HG03520 (cell line): ENCODE results near the gene UGT1A10.

Source experiments
- ATAC-seq: cut with Tn5 transposase; IDR thresholded peaks from one replicate; pipeline ENCODE4 v1.9.1; 2021; ENCODE audit warnings: mild to moderate bottlenecking, moderate library complexity; ENCODE audit not compliant: unreplicated experiment

Gene UGT1A10

DNA sequence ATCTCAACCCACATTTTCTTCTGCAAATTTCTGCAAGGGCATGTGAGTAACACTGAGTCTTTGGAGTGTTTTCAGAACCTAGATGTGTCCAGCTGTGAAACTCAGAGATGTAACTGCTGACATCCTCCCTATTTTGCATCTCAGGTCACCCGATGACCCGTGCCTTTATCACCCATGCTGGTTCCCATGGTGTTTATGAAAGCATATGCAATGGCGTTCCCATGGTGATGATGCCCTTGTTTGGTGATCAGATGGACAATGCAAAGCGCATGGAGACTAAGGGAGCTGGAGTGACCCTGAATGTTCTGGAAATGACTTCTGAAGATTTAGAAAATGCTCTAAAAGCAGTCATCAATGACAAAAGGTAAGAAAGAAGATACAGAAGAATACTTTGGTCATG lies 131.8 kb downstream of the UGT1A10 start:
- no peak for ATAC-seq

DNA sequence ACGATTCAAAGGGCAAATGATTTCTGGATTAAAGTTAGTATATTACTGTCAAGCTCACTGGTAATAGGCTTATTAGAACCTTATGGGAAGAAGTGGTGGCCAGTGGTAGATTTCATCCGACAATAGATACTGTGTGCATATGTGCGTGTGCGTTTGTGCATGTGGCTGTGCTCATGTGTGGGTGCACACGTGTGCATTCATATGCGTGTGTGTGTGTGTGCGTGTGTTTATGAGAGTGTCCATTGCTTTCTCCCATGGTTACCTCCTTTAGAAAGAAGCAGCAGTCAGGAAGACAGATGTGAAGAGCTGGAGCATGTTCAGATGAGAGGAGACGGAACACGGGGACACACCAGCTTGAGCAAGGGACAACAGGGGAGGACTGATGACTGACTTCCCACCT lies 133.0 kb downstream of the UGT1A10 start:
- no peak for ATAC-seq

DNA sequence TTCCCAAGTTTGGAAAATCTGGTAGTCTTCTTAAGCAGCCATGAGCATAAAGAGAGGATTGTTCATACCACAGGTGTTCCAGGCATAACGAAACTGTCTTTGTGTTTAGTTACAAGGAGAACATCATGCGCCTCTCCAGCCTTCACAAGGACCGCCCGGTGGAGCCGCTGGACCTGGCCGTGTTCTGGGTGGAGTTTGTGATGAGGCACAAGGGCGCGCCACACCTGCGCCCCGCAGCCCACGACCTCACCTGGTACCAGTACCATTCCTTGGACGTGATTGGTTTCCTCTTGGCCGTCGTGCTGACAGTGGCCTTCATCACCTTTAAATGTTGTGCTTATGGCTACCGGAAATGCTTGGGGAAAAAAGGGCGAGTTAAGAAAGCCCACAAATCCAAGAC lies 135.9 kb downstream of the UGT1A10 start:
- ATAC-seq = no peak

DNA sequence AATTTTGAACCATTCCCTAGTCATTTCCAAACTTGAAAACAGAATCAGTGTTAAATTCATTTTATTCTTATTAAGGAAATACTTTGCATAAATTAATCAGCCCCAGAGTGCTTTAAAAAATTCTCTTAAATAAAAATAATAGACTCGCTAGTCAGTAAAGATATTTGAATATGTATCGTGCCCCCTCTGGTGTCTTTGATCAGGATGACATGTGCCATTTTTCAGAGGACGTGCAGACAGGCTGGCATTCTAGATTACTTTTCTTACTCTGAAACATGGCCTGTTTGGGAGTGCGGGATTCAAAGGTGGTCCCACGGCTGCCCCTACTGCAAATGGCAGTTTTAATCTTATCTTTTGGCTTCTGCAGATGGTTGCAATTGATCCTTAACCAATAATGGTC lies 136.3 kb downstream of the UGT1A10 start:
- no peak for ATAC-seq

DNA sequence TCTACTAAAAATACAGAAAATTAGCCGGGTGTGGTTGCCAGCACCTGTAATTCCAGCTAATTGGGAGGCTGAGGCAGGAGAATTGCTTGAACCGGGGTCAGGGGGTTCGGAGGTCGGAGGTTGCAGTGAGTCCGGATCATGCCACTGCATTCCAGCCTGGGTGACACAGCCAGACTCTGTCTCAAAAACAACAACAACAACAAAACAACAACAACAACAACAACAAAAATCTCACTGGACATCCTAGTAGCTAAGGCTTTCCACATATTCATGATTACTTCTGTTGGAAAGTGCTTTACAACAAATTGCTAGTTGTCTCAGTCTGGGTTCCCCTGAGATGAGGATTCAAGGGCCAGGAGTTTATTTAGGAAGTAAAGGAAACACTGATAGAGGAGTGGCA lies 137.6 kb downstream of the UGT1A10 start:
- no peak for ATAC-seq

DNA sequence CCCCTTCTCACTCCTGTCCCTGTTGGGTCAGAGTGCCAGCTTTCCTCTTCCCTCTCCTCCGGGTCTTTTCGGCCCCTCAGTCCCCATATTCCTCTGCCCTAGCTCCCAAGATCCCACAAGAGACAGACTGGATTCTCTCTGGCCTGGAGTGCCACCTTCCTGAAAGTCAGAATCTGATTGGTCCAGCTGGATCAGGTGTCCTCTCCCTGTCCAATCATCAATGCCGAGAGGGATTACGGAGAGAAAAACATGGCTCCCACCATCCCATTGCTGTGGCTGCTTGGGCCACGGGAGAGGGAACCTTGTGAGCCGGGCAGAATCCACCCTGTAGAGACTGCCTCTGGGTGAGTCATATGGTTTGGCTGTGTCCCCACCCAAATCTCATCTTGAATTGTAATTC lies 139.2 kb downstream of the UGT1A10 start:
- ATAC-seq = no peak

DNA sequence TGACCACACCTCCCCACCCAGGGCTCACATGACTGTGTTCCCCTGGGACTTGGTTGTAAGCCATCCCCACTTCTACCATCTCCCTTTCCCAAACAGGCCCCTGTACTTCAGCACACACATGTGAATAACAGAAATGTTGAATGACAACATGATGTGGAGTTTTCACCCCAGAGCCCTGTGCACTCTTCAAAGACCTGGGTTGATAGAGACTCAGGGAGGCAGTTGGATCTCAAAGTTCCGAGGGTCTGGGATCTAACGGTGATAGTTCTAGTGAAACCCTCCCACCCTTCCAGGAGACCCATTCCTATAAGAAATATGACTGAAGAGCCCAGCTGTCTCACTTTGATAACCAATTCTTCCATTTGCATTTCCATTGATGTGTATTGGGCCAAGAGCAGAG lies 141.8 kb downstream of the UGT1A10 start, which contains the start of gene MROH2A:
TSS of gene MROH2A (plus strand) at position 301 of the 400 bp plus-strand sequence. CDS start 1,029 bp downstream, outside the sequence.
- no peak for ATAC-seq

DNA sequence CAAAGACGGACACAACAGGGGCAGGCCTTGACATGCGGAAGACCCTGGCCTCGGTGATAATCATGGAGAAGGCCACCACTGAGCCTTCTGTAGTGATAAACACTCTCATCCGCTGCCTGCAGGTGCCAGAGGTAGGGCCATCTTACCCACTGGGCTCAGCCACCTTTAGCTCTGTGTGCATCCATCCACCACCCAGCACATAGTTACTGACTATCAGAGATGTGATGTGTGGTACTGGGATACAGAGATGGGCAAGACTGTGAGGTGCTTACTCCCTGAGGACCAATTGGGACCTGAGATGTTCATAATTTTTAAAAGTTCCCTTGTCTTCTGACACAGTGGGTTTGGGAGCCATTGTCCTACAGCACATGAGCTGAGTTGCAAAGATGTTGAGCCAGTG lies 143.5 kb downstream of the UGT1A10 start:
- no peak for ATAC-seq

DNA sequence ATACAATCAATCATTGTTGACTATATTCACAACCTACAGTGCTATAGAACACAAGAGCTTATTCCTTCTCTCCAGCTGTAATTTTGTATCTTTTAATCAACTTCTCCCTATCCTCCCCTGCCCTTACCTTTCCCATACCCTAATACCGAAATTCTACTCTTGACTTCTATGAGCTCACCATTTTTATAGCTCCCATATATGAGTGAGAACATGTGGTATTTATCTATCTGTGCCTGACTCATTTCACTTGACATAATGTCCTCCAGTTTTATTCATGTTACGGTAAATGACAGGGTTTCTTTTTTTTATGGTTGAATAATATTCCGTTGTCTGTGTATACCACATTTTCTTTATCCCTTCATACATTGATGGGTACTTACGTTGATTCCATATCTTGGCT lies 144.5 kb downstream of the UGT1A10 start:
- ATAC-seq = no peak

DNA sequence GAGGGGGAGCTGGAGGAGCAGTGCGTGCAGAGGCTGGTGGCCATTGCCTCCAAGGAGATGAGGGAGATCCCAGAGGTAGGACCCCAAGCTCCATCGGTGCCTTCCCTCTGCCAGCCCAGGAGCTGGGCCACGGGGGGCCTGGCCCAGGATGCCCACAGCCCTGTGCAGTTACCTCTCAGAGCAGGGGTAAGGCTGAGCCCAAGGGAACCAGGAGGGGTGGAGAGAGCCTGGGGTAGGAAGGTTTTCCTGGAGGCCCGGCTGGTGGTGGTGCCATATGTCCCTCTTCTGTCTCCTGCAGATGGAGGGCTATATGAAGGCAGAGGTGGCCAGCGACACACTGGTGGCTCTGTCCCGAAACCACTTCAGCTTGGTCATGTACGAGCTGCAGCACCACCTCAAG lies 153.3 kb downstream of the UGT1A10 start:
- no peak for ATAC-seq

DNA sequence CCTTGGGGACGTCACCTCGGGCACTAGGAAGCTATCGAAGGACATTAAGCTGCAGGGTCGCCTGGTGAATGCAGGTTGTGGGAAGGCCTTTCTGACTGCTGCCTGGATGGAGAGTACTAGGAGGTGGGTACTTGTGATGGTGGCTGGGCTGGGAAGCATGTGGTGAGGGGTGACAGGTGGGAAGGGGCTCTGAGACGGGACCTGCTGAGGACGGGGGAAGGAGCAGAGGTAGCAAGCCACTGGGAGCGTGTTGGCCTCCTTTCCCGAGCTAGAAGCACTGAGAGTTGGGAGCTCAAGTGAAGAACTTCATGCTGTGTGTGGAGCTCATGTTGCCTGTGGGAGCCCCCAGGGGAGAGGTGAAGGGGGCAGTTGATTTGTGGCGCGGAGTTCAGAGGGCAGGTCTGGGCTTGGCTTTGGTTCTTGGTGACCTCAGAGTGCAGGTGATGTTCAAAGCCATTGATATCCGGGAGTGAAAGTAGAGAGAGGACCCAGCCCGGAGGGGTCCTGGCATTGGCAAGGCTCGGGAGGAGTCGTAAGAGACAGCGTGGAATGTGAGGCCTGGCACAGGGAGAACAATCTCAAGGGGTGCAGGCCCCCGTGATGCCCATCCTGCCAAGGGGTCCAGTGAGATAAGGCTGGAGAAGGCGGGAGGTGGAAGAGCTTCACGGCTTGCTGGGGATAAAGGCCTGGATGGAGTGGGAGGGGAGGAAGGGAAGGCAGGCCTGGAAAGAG lies 155.1 kb downstream of the UGT1A10 start:
- ATAC-seq = no peak

DNA sequence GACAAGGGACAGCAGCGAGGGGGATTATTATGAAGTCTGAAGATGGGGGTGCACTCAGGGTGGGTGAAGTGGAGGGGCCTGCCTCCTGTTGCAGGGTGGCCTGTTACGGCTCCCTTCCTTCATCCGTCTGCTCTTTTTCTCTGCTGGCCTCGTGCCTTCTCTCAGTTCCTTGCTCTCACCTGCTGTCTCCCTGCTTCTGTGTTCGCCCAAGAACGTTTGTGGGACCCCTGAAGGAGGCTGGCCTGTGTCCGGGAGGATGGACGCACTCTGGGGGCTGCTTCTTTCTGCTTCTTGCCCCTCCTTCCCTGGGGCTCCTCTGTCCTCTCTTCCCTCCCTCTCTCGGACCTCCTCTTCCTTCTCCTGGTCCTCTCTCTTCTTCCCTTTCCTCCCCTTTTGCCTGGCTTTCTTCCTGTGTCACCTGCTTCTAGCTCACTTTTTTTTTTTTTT lies 155.7 kb downstream of the UGT1A10 start:
- ATAC-seq = no peak

DNA sequence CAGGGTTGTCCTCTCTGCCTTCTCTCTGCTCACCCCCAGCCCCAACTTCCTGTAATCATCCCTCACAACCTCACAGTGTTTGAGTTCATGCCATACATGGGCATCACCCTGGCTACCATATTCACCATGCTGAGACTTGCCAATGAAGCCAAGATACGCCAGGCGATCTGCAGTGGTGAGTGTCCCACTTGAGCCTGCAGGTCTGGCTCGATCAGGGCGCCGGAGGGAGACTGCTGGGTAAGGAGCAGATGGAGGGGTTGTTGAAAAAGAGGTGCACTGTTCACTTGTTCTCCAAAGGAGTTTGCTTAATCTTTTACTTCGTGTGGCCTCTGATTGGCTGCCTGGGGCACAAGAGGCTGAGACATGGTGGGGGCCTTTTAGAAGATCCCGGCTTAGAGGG lies 156.5 kb downstream of the UGT1A10 start:
- ATAC-seq = no peak

DNA sequence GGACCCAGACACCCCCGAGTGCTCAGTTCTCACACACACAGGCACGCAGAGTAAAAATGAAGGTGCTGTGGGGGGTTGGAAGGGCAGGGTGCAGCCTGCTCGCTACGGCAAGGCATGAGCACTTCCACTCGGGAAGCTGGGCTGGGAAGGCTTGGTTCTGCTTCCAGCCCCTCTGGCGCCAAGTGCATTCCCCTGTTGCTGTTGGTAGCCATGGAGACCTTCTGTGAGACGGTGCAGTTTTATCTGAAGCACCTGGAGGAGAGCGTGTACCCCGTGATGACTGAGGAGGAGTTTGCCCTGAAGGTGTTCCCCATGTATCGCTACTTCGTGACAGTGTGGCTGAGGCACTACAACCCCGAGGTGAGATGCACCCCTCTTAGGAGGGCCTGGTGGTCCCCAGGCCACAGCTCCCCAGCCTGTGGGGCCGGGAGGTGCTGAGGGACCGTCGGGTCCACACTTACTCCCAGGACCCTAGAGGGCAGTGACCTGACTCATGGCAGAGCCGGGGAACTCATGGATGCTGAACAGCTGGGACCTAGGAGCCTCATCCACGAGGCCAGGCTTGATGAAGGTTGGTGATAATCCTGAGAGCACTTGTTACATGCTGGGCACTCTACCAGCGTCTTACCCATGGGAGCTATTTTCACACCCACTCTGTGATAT lies 157.3 kb downstream of the UGT1A10 start:
- no peak for ATAC-seq

DNA sequence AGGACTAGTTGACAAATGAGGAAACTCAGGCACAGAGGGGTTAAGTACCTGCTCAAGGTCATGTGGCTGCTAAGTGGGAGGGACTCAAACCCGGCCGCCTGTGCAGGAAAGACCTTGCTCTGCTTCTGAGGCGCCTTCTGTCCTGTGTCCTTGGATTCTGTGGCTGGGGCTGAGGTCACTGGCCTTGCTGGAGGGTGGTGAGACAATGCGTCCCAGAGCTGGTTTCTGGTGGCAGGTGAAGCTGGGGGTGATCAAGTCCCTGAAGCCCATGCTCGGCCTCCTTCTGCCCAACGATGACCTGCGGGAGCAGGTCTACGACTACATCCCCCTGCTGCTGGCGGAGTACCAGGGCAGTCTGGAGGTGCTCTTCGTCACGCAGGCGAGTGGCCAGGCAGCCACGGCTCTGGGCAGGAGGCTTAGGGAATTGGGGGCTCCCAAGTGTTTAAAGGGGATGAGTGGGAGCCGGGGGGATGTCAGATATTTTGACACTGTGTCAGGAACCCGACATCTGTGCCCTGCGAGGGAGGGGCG lies 157.9 kb downstream of the UGT1A10 start:
- ATAC-seq = no peak

DNA sequence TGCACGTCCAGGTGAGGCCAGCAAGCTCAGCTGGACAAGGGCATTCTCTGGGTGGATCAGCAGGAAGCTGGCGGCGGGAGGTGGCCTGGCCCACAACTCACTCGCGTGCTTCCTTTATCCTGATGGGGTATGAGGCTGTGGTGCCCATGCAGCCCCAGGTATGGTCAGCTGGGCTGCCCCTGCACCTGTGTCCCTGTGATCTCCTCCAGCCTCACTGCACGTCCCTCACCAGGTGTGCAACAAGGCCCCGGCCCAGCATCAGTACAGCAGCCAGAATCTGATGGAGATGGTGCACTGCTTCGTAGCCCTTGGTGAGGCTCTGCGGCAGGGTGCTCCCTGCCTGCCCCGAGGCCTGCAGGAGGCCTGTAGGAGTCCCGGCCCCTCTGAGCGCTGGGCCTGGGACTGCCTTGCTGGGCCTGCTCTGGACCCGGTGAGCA lies 159.5 kb downstream of the UGT1A10 start:
- ATAC-seq = no peak

DNA sequence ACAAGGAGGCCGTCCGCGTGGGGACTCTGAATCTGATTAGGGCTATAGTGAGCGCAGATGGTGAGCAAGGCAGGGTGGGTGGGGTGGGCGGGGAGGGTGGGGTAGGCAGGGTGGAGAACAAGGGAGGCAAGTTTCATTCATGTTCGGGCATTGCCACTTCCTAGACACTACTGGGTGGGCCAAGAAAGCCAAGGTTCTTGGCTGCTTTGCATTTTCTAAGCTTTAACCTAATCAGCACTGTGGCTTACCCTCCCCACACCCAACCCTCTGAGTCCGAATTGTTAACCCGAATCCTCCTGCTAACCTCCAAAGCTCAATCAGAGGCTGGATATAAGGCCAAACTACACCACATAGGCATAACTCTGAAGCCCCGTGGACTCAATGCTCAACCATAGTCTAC lies 160.0 kb downstream of the UGT1A10 start:
- no peak for ATAC-seq

DNA sequence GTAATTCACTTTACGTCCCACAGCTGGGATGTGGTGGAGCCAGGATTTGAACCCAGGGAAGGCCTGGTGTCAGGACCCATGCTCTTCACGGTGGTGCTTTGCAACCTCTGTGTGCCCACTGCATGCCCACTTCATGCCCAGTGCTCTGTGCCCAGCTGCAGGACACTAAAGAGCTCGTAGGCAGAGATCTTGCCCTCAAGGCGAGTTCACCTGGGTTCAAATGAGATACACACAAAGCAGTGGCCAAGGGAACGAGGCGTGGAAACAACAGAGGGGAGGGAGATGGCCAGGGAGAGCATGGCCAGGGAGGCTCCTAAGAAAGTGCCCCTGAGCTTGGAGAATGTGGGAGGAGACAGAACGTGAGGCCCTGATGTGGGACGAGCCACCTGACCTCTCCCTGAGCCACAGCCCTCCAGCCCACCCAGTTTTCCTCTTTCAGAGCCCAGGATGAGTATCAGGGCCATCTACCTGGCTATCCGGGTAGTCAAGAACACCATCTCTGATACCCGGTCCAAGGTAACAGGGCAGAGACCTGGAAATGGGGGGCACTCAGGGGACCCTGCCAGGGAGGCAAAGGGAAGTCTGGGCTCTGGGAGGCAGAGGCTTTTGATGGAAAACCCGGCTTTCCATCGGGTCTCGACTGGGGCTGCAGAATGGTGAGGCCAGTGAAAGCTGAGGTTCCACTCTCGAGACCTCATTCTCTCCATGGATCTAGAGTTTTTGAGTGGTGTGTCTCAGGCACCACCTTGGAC lies 162.3 kb downstream of the UGT1A10 start:
- ATAC-seq = no peak

DNA sequence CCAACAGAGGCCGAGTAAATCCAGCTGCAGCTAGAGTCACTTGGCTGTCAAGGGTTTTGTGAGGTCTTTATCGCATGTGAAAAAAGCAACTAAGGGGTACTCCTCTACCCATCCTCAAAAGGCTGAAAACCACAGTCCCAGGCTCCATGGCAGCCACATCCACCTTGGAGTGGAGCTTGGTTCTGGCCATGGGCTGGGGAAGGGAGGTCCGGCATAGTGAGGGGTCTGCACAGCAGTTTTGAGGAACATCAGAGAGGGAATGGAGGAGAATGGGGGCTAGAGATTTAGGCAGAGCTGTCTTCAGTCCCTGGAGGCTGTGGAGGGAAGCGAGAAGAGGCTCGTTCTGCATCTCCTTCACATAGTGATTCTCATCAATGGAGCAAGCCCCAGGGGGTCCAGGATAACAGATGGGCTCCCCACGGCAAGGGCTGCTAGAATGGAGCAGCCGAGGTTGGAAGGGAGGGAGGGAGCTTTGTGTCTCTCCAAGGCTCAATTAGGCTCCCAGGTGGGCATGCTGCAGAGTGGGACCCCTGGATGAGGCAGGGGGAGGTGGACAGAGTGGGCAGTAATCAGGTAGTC lies 162.9 kb downstream of the UGT1A10 start:
- ATAC-seq = no peak

DNA sequence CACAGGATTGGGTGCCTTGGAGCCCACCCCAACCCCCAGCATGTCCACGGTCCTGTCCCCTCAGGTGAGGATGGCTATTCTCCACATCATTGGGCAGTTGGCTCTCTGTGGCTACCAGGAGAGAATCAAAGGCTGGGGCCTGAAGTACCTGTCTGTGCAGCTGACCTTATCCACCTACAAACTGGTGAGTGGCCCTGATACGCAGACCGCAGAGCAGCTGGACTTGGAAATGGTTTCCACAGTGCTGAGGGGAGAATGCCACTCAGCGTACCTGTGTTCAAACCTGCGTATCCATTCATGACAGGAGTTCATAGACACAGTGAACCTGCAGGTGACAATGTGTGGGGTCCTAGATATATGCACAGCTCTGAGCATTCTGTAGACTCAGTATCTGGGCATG lies 163.5 kb downstream of the UGT1A10 start:
- no peak for ATAC-seq

DNA sequence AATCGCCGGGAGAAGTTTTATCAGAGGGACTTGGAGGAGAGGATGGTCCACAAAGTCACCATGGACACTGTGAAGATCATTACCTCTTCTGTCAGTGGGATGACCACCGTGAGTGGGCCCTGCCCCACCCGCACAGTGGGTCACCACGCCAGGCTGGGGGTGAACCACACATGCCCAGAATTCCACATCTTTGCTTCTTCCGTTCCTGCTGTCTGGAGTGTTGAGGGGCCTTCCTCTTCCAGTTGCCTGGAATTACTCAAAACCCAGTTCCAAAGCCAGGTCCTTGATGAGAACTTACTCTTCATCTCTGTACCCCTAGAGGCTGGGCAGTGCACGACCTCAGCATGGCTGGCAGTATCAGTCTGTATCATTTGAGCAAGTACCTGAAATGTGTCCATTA lies 164.0 kb downstream of the UGT1A10 start:
- ATAC-seq = no peak
